ENCODE measurements around the gene ITGB5. TPM values are rescaled to one million over a fixed set of nuclear protein-coding genes. Genes with fewer than 3 reads are reported as not detected.

ITGB5 gene
- total RNA-seq (100 to 1,000 TPM in 1 of 2 donors, 10 to 100 TPM in 1; 45.2 to 126 TPM), polyA plus RNA-seq (10 to 100 TPM; 21.0 to 42.3 TPM)
- long read RNA-seq, donor 1, full-length matches to known transcripts = 12 of 12 reads
- long read RNA-seq, donor 1, partial matches to known transcripts = 0 of 12 reads
- long read RNA-seq, donor 1, other reads (novel, unspliced or antisense) = 0 of 12 reads
- long read RNA-seq, donor 2, full-length matches to known transcripts = 1 of 1 reads
- long read RNA-seq, donor 2, partial matches to known transcripts = 0 of 1 reads
- long read RNA-seq, donor 2, other reads (novel, unspliced or antisense) = 0 of 1 reads
- long read RNA-seq, donor 3, full-length matches to known transcripts = 1 of 1 reads
- long read RNA-seq, donor 3, partial matches to known transcripts = 0 of 1 reads
- long read RNA-seq, donor 3, other reads (novel, unspliced or antisense) = 0 of 1 reads
- long read RNA-seq, donor 4, partial matches to known transcripts = 0 of 1 reads
- long read RNA-seq, donor 4, other reads (novel, unspliced or antisense) = 0 of 1 reads
- long read RNA-seq, donor 5, full-length matches to known transcripts = 5 of 5 reads
- long read RNA-seq, donor 5, partial matches to known transcripts = 0 of 5 reads
- long read RNA-seq, donor 5, other reads (novel, unspliced or antisense) = 0 of 5 reads

- no peaks in the 10 kb centered on the region for H3K27me3 ChIP-seq (ENCODE audit: control insufficient read depth in 3 of 3, insufficient read depth in 3 of 3, low read length in 2 of 3)
- DNase-seq = peak; percentile 82 to 84 (median 83)
- WGBS, 2 donors = 2 to 3% methylated on average over 65 to 78 of the region's 78 CpGs
- H3K9me3 ChIP-seq (ENCODE audit: control insufficient read depth in 4 of 4, insufficient read depth in 3 of 4, low read length in 3 of 4) = no peaks in the 10 kb centered on the region
- ATAC-seq (ENCODE audit: insufficient read depth, low FRiP score) = peak; percentile 88
- peaks cover 0 to 3% (median 0%) of the 10 kb centered on the region in 4 donors for H3K36me3 ChIP-seq (ENCODE audit: control insufficient read depth in 4 of 4, insufficient read depth in 4 of 4, low read length in 4 of 4)
- H3K9ac ChIP-seq (ENCODE audit: insufficient read depth in 1 of 2, low read length in 2 of 2) = no peak within 1 kb of the TSS
- TF ChIP-seq CTCF (IDR thresholded peaks at IDR 0.05; ENCODE audit: control extremely low read depth, extremely low read depth) = no peak
- peak within 1 kb of the TSS; percentile 68 for H3K4me3 ChIP-seq
- peaks cover 0 to 15% (median 2%) of the 10 kb centered on the region in 5 donors for H3K4me1 ChIP-seq (ENCODE audit: control insufficient read depth in 5 of 5, insufficient read depth in 5 of 5, low read length in 5 of 5)
- H3K27ac ChIP-seq (ENCODE audit: low read depth in 1 of 2, low read length in 1 of 2) = peak within 1 kb of the TSS; percentile 87 to 99
These were observed at the start of gene ITGB5 for GRCh38 chr3:124887177-124887931. Gene ITGB5, minus strand, starts transcription at chr3:124887365. Its CDS starts 365 bp downstream, at chr3:124887000.

GRCh38 chr3:124935794-124936542, 48.8 kb upstream of the ITGB5 start:
- DNase-seq (no peak), ATAC-seq (ENCODE audit: insufficient read depth, low FRiP score) (no peak)
- H3K27me3 ChIP-seq (ENCODE audit: control insufficient read depth in 3 of 3, insufficient read depth in 3 of 3, low read length in 2 of 3) = no peaks in the 10 kb centered on the region
- no peak overlapping the region for H3K9ac ChIP-seq (ENCODE audit: insufficient read depth in 1 of 2, low read length in 2 of 2)
- H3K4me1 ChIP-seq (ENCODE audit: control insufficient read depth in 5 of 5, insufficient read depth in 5 of 5, low read length in 5 of 5) = no peaks in the 10 kb centered on the region
- no peak for TF ChIP-seq CTCF (IDR thresholded peaks at IDR 0.05; ENCODE audit: control extremely low read depth, extremely low read depth)
- no peak overlapping the region for H3K27ac ChIP-seq (ENCODE audit: low read depth in 1 of 2, low read length in 1 of 2)
- 82 to 87% methylated on average over 5 of the region's 5 CpGs for WGBS, 2 donors
- H3K9me3 ChIP-seq (ENCODE audit: control insufficient read depth in 4 of 4, insufficient read depth in 3 of 4, low read length in 3 of 4) = no peaks in the 10 kb centered on the region
- H3K4me3 ChIP-seq = no peak overlapping the region
- H3K36me3 ChIP-seq (ENCODE audit: control insufficient read depth in 4 of 4, insufficient read depth in 4 of 4, low read length in 4 of 4) = no peaks in the 10 kb centered on the region

- no peaks in the 10 kb centered on the region for H3K9me3 ChIP-seq (ENCODE audit: control insufficient read depth in 4 of 4, insufficient read depth in 3 of 4, low read length in 3 of 4)
- no peak for ATAC-seq (ENCODE audit: insufficient read depth, low FRiP score)
- no peak for DNase-seq
- no peak for TF ChIP-seq CTCF (IDR thresholded peaks at IDR 0.05; ENCODE audit: control extremely low read depth, extremely low read depth)
- H3K27me3 ChIP-seq (ENCODE audit: control insufficient read depth in 3 of 3, insufficient read depth in 3 of 3, low read length in 2 of 3) = no peaks in the 10 kb centered on the region
- H3K27ac ChIP-seq (ENCODE audit: low read depth in 1 of 2, low read length in 1 of 2) = no peak overlapping the region
- H3K4me3 ChIP-seq = no peak overlapping the region
- H3K36me3 ChIP-seq (ENCODE audit: control insufficient read depth in 4 of 4, insufficient read depth in 4 of 4, low read length in 4 of 4) = no peaks in the 10 kb centered on the region
- H3K9ac ChIP-seq (ENCODE audit: insufficient read depth in 1 of 2, low read length in 2 of 2) = no peak overlapping the region
- no peaks in the 10 kb centered on the region for H3K4me1 ChIP-seq (ENCODE audit: control insufficient read depth in 5 of 5, insufficient read depth in 5 of 5, low read length in 5 of 5)
These were observed 48.1 kb upstream of the ITGB5 start for GRCh38 chr3:124935264-124935663.

Data from lung (tissue), 16 donors.